Stimulated activated CD8-positive, alpha-beta memory T cell treated with anti-CD3 and anti-CD28 coated beads, Interleukin-4, amount 100 ng/mL, for 4 hours (primary cell): Measurements from ENCODE around the gene THSD7A.

Experiments used
- DNase-seq, 2 donors: peaks; one replicate each; pipeline ENCODE4 v3.0.0-alpha.2; 2020; ENCODE audit warnings: low read depth in 2 of 2, low spot score in 1 of 2

THSD7A gene

GRCh38 chr7:11424006-11424405 is 408.0 kb downstream of the THSD7A start:
- no peak for DNase-seq

DNA sequence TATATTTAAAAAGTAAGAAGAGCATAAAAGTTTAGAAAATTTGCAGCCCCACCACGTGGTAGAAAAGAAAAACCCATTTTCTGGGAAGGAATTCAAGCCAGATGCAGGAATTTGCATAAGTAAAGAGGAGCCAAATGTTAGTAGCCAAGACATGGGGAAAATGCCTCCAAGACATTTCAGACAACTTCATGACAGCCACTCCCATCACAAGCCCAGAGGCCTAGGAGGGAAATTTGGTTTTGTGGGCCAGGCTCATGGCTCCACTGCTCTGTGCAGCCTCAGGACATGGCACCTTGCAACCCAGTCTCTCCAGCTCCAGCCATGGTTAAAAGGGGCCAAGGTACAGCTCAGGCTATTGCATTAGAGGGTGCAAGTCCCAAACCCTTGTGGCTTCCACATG is 411.9 kb downstream of the THSD7A start:
- no peak for DNase-seq

DNA sequence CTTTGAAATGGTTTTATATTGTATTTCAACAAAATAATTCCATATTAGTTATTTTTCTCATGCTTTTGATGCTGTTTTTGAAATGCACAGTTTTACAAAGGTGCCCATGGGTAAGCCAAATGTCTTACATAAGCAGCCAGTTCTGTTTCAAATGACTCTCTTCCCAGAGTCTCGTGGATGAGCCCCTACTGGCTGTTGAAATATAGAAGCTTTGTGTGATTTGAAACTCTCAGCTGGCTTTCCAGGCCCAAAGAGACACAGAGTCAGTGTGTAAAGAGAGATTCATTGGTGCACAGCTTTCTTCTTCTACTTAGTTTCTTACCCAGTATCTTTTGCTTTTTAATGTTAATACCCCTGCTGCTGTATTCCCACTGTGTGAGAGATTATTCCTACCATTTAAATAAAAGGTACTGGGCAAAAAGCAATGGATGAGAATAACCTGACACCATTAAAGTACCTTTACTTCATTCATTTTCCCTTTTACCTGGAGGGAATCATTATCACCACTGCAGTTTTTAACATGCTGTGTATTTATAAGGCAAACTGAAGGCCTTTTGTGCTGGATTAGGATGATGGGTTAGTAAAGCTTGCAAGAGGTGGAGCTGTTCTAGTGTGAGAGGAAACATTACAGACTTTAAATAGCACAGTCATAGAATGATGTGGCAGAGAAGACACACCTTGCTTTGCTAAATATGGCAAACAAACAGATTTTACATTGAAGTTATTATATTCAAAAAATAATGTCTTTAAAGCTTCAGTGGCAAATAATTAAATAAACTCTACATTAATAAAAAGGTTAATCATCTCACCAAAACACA is 415.1 kb downstream of the THSD7A start:
- DNase-seq = no peak

GRCh38 chr7:11415101-11415500 is 416.9 kb downstream of the THSD7A start:
- no peak for DNase-seq

DNA sequence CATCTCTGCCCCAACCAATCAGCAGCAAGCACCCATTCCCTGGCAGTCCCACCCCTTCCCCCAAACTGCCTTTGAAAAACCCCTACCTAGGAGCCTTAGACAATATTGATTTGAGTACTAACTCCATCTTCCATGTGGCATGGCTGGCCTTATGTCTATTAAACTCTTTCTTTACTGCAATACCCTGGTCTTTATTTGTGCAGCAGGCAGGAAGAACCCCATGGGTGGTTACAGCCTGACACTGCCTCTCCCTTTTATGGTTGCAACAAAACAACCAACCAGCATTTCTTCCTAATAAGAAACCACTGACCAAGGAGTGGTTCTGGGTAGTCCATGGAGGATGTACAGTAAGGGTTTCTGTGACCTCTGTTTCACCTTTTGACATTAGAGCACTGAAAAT is 418.1 kb downstream of the THSD7A start:
- DNase-seq = no peak

DNA sequence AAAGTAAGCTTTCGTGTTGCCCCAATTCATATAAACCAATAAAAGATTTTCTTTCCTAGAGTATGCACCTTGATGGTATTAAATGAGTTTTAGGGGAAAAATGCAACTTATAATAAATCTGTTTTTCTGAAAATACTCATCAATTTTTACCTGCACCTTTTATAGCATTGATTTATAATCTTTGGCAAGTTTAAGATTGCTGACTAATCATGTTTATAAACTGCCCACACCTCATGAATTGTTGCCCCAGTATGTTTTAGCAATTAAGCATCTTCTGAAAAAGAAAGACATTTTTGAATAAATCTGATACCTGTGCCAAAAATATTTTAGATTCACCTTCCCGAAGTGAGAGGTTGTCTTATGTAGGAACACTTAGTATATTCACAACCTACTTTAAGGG is 420.0 kb downstream of the THSD7A start:
- DNase-seq = no peak

GRCh38 chr7:11410656-11411644 is 421.0 kb downstream of the THSD7A start:
- no peak for DNase-seq

DNA sequence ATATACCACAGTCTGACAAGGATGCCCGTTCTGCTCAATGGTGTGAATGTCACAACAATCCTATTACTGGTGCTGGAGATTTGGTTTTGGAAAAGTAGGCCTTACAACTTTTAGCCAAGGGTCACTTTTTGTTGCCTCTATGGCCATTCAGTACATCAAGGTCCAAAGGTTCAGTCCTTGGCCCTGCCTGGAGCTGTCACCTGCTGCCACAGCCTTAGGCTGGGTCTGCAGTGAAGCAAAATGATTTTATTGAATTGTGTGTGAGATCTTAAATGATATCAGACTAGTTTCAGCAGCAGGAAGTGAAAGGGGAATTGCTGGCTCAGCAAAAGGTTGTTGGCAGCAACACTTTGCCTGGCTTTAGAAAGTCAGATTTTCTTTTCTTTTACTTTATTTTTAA is 427.6 kb downstream of the THSD7A start:
- DNase-seq = no peak

- no peak for DNase-seq
These were observed 428.2 kb downstream of the THSD7A start for GRCh38 chr7:11403781-11404180.

GRCh38 chr7:11394438-11394837 is 437.6 kb downstream of the THSD7A start:
- DNase-seq = no peak

DNA sequence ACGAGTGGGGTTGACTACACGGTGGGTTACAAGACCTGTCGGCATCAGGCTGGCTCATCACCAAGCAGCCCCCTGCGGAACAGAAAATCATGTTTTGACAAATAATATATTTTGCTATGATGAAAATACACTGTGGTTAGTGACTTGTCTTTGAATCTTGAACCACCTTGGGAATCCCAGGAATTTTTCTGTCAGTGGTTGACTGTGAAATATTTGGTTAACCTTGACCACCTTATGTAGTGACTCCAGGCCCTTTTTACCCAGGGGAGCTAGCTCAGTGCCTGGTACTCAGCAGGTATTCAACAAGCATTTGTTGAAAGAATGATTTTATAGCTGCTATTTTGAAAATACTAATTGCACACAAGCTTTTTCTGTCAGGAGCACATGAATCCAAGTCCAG is 452.4 kb downstream of the THSD7A start:
- no peak for DNase-seq

- no peak for DNase-seq
These were observed 455.5 kb downstream of the THSD7A start for GRCh38 chr7:11376529-11376928.

DNA sequence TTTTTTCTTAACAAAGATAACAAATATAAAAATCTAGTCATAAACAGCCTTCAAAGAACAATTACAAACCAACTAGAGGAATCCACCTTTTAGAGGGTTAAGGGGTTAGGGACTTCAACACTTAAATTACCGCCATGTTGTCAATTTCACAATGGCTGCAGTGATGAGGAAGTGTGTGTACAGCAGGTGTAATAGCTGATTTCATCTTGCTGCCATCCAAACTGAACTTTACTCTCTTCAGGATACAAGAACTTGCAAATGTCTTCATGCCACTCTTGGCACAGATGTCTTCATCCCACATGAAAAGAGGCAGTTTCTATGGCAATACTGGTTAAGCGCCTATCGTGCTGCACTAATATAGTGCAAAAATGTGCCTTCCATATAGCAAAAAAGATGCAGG is 457.4 kb downstream of the THSD7A start:
- no peak for DNase-seq

- DNase-seq = no peak
These were observed 458.4 kb downstream of the THSD7A start for GRCh38 chr7:11373546-11374142.

GRCh38 chr7:11369696-11370095 is 462.3 kb downstream of the THSD7A start:
- no peak for DNase-seq

DNA sequence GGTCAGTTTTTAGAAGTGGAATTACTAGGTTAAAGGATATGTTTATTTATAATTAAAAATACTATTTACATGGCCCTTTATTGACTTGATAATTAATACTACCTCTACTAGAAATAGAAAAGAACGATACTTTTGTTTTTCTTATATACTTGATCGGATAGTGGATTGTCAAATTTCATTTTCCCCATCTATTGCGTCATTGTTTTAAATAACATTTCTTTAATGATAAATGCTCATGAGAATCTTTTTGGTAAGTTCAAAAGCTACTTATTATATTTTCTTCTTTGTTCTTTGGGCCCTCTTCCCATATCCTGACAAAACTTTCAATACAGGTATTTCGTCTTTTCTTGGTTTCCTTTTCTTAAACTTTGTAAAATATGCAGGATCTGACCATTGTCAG is 465.9 kb downstream of the THSD7A start:
- no peak for DNase-seq

GRCh38 chr7:11358637-11359036 is 473.4 kb downstream of the THSD7A start:
- DNase-seq = no peak

- DNase-seq = no peak
These were observed 476.5 kb downstream of the THSD7A start for GRCh38 chr7:11355399-11356005.

GRCh38 chr7:11346302-11346701 is 485.7 kb downstream of the THSD7A start:
- DNase-seq = no peak

- no peak for DNase-seq
These were observed 486.4 kb downstream of the THSD7A start for GRCh38 chr7:11345621-11346020.

DNA sequence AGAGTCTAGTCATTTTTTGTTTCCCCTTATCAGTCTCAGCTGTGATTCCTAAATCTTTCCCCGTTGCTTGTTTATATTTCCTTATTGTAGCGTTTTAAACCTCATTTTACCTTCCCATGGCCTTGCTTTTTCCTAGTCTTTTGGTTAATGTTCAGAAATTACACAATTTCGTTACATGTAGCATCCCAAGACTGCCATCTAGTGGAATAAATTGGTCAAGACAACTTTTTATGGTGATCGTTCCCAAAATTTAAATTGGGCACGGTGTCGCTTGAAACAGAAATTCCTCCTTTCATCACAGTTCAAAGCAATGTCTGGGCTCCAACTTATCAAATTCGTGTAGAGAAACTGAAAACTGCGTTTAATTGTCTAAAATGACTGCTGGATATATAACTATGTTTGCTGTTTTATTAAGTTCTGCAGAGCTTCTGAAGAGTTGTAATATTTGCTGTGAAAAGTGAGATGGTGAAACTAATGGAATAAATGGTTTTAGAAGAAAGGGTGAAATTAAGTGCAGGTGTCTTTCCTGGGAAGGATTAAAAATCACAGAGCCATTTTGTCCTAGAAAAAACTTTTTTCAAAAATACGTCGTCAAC is 488.1 kb downstream of the THSD7A start:
- no peak for DNase-seq
